Fibroblast of pulmonary artery (primary cell): ENCODE results near the gene SH3YL1.

Source experiments
- DNase-seq: peaks from one replicate; pipeline ENCODE4 v3.0.0-alpha.2; 2010; ENCODE audit warnings: low read depth
- H3K4me3 ChIP-seq: replicated peaks from 2 replicates; pipeline ENCODE4 v1.5.1; 2011; ENCODE audit warnings: low read depth, mild to moderate bottlenecking, control low read depth, low read length, moderate library complexity
- CTCF ChIP-seq: IDR thresholded peaks from 2 replicates; pipeline ENCODE4 v1.5.1; 2011; ENCODE audit warnings: mild to moderate bottlenecking, control low read depth, low read length, inconsistent platforms; ENCODE audit errors: missing control alignments

SH3YL1 gene

GRCh38 chr2:257842-258241 is 6.0 kb downstream of the SH3YL1 start:
- no peak for TF ChIP-seq CTCF
- H3K4me3 ChIP-seq = no peak overlapping the region
- DNase-seq = no peak

- no peak for DNase-seq
- no peak overlapping the region for H3K4me3 ChIP-seq
- TF ChIP-seq CTCF = no peak
Measured at GRCh38 chr2:257429-257828, 6.4 kb downstream of the SH3YL1 start.

GRCh38 chr2:256094-256493 is 7.7 kb downstream of the SH3YL1 start:
- no peak overlapping the region for H3K4me3 ChIP-seq
- DNase-seq = no peak
- TF ChIP-seq CTCF = no peak

GRCh38 chr2:255195-255594 is 8.6 kb downstream of the SH3YL1 start:
- no peak for TF ChIP-seq CTCF
- no peak for DNase-seq
- no peak overlapping the region for H3K4me3 ChIP-seq

- no peak for DNase-seq
- no peak overlapping the region for H3K4me3 ChIP-seq
- TF ChIP-seq CTCF = no peak
Measured at GRCh38 chr2:254241-254640, 9.6 kb downstream of the SH3YL1 start.

GRCh38 chr2:253202-253638 is 10.6 kb downstream of the SH3YL1 start:
- no peak overlapping the region for H3K4me3 ChIP-seq
- DNase-seq = no peak
- no peak for TF ChIP-seq CTCF

GRCh38 chr2:252001-252602 is 11.7 kb downstream of the SH3YL1 start:
- H3K4me3 ChIP-seq = no peak overlapping the region
- TF ChIP-seq CTCF = no peak
- no peak for DNase-seq
